OCI-LY1 (cell line): ENCODE data around the gene TAC4.

Source experiments
- EZH2 ChIP-seq: fragments of 200-600 bp; sonication (generic), shearing (Covaris generic); IDR thresholded peaks from 2 replicates; pipeline ENCODE4 v1.8.0; 2017; ENCODE audit warnings: borderline replicate concordance, mixed run types, mild to moderate bottlenecking, antibody characterized with exemption, low read length, moderate library complexity, mixed read lengths
- TF ChIP-seq, protein P1 (sequence below): fragments of 200-600 bp; sonication (generic), shearing (Covaris generic); IDR thresholded peaks from 2 replicates; pipeline ENCODE4 v1.5.1; 2017; ENCODE audit warnings: mild to moderate bottlenecking, antibody characterized with exemption, low read length, moderate library complexity, mixed read lengths

- TF ChIP-seq EZH2, result no peak
- TF ChIP-seq, protein P1, sequence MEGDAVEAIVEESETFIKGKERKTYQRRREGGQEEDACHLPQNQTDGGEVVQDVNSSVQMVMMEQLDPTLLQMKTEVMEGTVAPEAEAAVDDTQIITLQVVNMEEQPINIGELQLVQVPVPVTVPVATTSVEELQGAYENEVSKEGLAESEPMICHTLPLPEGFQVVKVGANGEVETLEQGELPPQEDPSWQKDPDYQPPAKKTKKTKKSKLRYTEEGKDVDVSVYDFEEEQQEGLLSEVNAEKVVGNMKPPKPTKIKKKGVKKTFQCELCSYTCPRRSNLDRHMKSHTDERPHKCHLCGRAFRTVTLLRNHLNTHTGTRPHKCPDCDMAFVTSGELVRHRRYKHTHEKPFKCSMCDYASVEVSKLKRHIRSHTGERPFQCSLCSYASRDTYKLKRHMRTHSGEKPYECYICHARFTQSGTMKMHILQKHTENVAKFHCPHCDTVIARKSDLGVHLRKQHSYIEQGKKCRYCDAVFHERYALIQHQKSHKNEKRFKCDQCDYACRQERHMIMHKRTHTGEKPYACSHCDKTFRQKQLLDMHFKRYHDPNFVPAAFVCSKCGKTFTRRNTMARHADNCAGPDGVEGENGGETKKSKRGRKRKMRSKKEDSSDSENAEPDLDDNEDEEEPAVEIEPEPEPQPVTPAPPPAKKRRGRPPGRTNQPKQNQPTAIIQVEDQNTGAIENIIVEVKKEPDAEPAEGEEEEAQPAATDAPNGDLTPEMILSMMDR, result no peak
These were observed 22.4 kb upstream of the TAC4 start for GRCh38 chr17:49870298-49870697.
